T-helper 1 cell (primary cell): ENCODE results near the gene GALNT13.
"Not testable (repeated sequence)": the region's sequence is repeated elsewhere in the genome, so short reads cannot be mapped to it uniquely, and the experiment has no call there.

Experiments
- DNase-seq, 5 donors: peaks; one replicate each; pipeline ENCODE4 v3.0.0-alpha.2; 2012 to 2020

Gene GALNT13

GRCh38 chr2:154437104-154437503 lies 565.4 kb downstream of the GALNT13 start:
- no peak for DNase-seq

GRCh38 chr2:154439156-154439555 lies 567.4 kb downstream of the GALNT13 start:
- DNase-seq: no peak

GRCh38 chr2:154443919-154444318 lies 572.2 kb downstream of the GALNT13 start:
- DNase-seq: no peak

GRCh38 chr2:154446324-154446723 lies 574.6 kb downstream of the GALNT13 start:
- no peak for DNase-seq

- DNase-seq: no peak
These were observed 576.2 kb downstream of the GALNT13 start for GRCh38 chr2:154447727-154448418.

- no peak for DNase-seq
These were observed 578.4 kb downstream of the GALNT13 start for GRCh38 chr2:154449951-154450658.

GRCh38 chr2:154452471-154452870 lies 580.7 kb downstream of the GALNT13 start:
- no peak for DNase-seq

- no peak for DNase-seq
These were observed 581.3 kb downstream of the GALNT13 start for GRCh38 chr2:154452906-154453493.

GRCh38 chr2:154455166-154455565 lies 583.4 kb downstream of the GALNT13 start:
- DNase-seq: no peak

GRCh38 chr2:154455866-154456265 lies 584.1 kb downstream of the GALNT13 start:
- no peak for DNase-seq

- DNase-seq: no peak
These were observed 585.6 kb downstream of the GALNT13 start for GRCh38 chr2:154457286-154457685.

- DNase-seq: no peak
These were observed 587.6 kb downstream of the GALNT13 start for GRCh38 chr2:154459286-154459685.

GRCh38 chr2:154462634-154463033 lies 590.9 kb downstream of the GALNT13 start:
- no peak for DNase-seq

GRCh38 chr2:154466226-154466625 lies 594.5 kb downstream of the GALNT13 start:
- DNase-seq: no peak

GRCh38 chr2:154470376-154470775 lies 598.7 kb downstream of the GALNT13 start:
- DNase-seq: no peak

GRCh38 chr2:154471492-154471891 lies 599.8 kb downstream of the GALNT13 start:
- not testable (repeated sequence) for DNase-seq

- no peak for DNase-seq
These were observed 605.6 kb downstream of the GALNT13 start for GRCh38 chr2:154477319-154477718.

GRCh38 chr2:154480521-154480920 lies 608.8 kb downstream of the GALNT13 start:
- DNase-seq: no peak

- no peak for DNase-seq
These were observed 609.6 kb downstream of the GALNT13 start for GRCh38 chr2:154481336-154481735.

GRCh38 chr2:154484338-154485099 lies 612.8 kb downstream of the GALNT13 start:
- no peak for DNase-seq

- no peak for DNase-seq
These were observed 617.1 kb downstream of the GALNT13 start for GRCh38 chr2:154488801-154489200.

GRCh38 chr2:154489266-154489858 lies 617.6 kb downstream of the GALNT13 start:
- DNase-seq: no peak

GRCh38 chr2:154490530-154490929 lies 618.8 kb downstream of the GALNT13 start:
- DNase-seq: no peak
